IMR-90 (cell line): ENCODE data around the gene DCTD.
A peak's percentile ranks its signal among the peaks of the same experiment; 100 is the strongest.

Experiments used
- CTCF ChIP-seq: conservative IDR thresholded peaks from 2 replicates; pipeline ENCODE4 v1.5.1; 2012; ENCODE audit warnings: mild to moderate bottlenecking, low read depth, low read length, improper control_type of control experiment
- ELK1 ChIP-seq: fragments of 150-350 bp; IDR thresholded peaks from 2 replicates; pipeline ENCODE4 v1.6.1; 2016; ENCODE audit warnings: low read depth, mild to moderate bottlenecking, low read length, moderate library complexity, borderline replicate concordance
- FOS ChIP-seq: fragments of 150-350 bp; IDR thresholded peaks from 2 replicates; pipeline ENCODE4 v1.6.1; 2016; ENCODE audit warnings: low read depth, low read length
- MXI1 ChIP-seq: IDR thresholded peaks from 2 replicates; pipeline ENCODE4 v1.6.1; 2012; ENCODE audit warnings: low read depth, mild to moderate bottlenecking, low read length, moderate library complexity, borderline replicate concordance
- POLR2A ChIP-seq: IDR thresholded peaks from 2 replicates; pipeline ENCODE4 v1.6.1; 2012; ENCODE audit warnings: mild to moderate bottlenecking, low read depth, low read length
- RAD21 ChIP-seq: IDR thresholded peaks from 2 replicates; pipeline ENCODE4 v1.6.1; 2012; ENCODE audit warnings: low read length, improper control_type of control experiment
- RFX5 ChIP-seq: IDR thresholded peaks from 2 replicates; pipeline ENCODE4 v1.8.0; 2012; ENCODE audit warnings: low read depth, mild to moderate bottlenecking, low read length, moderate library complexity
- SMC3 ChIP-seq: fragments of 150-350 bp; IDR thresholded peaks from 2 replicates; pipeline ENCODE4 v1.6.1; 2016; ENCODE audit warnings: low read depth, mild to moderate bottlenecking, antibody characterized with exemption, low read length, moderate library complexity
- USF2 ChIP-seq: fragments of 150-350 bp; IDR thresholded peaks from 2 replicates; pipeline ENCODE4 v1.6.1; 2017; ENCODE audit warnings: mild to moderate bottlenecking, antibody characterized with exemption, low read length, low read depth

DNA sequence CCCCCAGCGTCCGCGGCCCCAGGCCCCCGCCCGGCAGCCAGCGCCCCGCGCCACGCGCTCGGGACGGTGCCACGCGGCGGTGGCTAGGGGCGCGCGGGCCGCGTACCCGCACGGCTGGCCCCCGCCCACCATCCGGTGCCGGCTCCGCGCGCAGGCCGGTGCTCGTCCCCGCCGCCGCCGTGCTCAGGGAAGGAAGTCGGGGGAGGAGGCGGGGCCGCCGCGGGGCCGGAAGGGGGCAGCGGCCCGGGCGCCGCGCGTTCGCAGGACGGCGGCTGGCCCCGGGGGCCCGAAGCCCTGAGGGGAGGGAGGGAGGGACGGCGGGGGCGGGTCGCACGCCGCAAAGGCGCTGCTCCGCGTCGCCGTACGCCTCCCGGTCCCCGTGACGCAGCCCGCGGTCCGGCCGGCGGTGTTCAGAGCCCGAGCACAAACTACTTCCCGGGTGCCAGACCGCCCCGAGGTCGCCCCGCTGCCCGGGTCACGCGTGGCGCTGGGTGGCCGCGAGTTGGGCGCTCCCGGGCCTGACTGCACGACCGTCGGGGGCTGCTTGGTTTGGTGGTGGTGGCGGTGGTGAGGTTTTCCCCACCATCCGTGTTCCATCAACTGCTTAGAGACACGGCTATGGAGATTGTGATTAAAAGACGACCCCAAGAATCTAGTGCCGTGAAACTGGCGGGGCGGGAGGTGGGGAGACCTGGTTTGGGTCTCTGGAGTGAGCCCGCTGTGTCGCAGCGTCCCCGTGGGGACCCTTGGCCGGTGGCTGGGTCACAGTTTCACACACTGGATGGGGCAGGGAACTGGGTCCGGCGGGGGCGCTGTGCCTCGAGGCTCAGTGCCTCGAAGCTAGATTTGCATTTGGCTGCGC lies at the start of gene DCTD:
- TF ChIP-seq CTCF, result peak; percentile 29
- no peak; the same call in 1 of the 2 replicates for TF ChIP-seq RAD21
- no peak for TF ChIP-seq RFX5
- peak; percentile 39 for TF ChIP-seq POLR2A
- 0 out of 2 replicates have a peak, but pooled peaks have one; percentile 38 for TF ChIP-seq MXI1
- TF ChIP-seq USF2, result no peak
- no peak for TF ChIP-seq SMC3
- TF ChIP-seq ELK1, result no peak
- TF ChIP-seq FOS, result no peak
